ENCODE data around the gene GNB1L. TPM values are rescaled to one million over a fixed set of nuclear protein-coding genes. Genes with fewer than 3 reads are reported as not detected.
"Not testable (repeated sequence)": the region's sequence is repeated elsewhere in the genome, so short reads cannot be mapped to it uniquely, and the experiment has no call there.

GNB1L gene
- total and polyA plus RNA-seq, 8 donors = 2.1 to 4.8 (median 3.6) TPM

DNA sequence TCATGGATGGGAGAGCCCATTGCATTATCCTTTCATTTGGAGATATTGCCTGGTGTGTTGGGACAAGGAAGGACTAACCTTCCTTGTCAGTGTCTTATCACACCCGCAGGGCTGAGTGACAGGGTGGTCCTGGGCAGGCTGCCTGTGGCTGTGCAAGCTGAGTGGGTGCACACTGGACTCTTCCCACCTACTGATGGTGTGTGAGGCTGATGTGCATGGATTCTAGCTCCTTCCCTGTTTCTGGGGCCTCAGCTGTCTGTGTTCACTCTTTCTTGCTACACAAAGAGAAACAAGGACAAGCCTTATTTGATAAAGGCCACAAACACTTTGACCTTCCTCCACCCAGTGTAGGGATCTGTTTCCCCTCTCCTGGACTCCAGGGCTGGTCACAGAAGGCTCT is 72.1 kb downstream of the GNB1L start:
- Histone ChIP-seq H3K9me3 (no peaks in the 10 kb centered on the region), H3K36me3 (no peaks in the 10 kb centered on the region), H3K27me3 (no peaks in the 10 kb centered on the region), H3K4me1 (no peaks in the 10 kb centered on the region), H3K27ac (no peak overlapping the region), H3K4me3 (no peak overlapping the region)
- ATAC-seq = no peak
- 79 to 81% methylated on average over 1 of the region's 1 CpG for WGBS, 2 donors
- TF ChIP-seq, protein P1, sequence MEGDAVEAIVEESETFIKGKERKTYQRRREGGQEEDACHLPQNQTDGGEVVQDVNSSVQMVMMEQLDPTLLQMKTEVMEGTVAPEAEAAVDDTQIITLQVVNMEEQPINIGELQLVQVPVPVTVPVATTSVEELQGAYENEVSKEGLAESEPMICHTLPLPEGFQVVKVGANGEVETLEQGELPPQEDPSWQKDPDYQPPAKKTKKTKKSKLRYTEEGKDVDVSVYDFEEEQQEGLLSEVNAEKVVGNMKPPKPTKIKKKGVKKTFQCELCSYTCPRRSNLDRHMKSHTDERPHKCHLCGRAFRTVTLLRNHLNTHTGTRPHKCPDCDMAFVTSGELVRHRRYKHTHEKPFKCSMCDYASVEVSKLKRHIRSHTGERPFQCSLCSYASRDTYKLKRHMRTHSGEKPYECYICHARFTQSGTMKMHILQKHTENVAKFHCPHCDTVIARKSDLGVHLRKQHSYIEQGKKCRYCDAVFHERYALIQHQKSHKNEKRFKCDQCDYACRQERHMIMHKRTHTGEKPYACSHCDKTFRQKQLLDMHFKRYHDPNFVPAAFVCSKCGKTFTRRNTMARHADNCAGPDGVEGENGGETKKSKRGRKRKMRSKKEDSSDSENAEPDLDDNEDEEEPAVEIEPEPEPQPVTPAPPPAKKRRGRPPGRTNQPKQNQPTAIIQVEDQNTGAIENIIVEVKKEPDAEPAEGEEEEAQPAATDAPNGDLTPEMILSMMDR (IDR thresholded peaks at IDR 0.05) = no peak
- FAIRE-seq = no peak
- intact Hi-C loops (cut with DNase I) = no loop called here
- peak in 1 of 6 donors; percentile 9 for DNase-seq

DNA sequence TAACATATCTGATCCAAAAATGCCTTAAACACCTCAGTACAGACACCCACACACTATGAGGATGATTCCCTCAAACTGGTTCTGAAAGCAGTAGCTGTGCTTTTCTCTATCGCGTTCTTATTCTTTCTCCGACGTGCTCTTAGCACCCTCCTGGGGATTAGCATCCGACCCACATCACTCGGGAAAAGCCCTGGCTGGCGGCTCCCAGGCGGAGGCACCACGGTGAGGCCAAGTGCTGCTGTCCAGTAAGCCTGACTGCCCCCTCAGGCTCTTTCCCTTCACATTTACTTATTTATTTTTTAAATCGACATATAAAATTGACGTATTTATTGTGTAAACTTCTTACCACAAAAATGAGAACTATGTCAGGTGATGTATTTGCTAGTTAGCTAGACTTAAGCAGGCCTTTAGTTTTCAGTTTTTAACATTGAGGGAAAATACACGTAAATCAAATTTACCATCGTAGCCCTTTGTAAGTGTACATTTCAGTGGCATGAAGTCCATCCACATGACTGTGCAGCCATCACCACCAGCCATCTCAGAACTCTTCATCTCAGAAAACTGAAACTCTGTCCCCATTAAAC is 74.9 kb downstream of the GNB1L start:
- WGBS, 2 donors = 54 to 57% methylated on average over 13 of the region's 13 CpGs
- FAIRE-seq = no peak
- H3K4me3 ChIP-seq = no peak overlapping the region
- no peaks in the 10 kb centered on the region for H3K4me1 ChIP-seq
- peak in 1 of 6 donors; percentile 21 for DNase-seq
- H3K36me3 ChIP-seq = no peaks in the 10 kb centered on the region
- no peak overlapping the region for H3K27ac ChIP-seq
- TF ChIP-seq, protein P1 (IDR thresholded peaks at IDR 0.05) = no peak
- H3K9me3 ChIP-seq = no peaks in the 10 kb centered on the region
- H3K27me3 ChIP-seq = no peaks in the 10 kb centered on the region
- ATAC-seq = no peak
- intact Hi-C loops (cut with DNase I) = no loop called here

DNA sequence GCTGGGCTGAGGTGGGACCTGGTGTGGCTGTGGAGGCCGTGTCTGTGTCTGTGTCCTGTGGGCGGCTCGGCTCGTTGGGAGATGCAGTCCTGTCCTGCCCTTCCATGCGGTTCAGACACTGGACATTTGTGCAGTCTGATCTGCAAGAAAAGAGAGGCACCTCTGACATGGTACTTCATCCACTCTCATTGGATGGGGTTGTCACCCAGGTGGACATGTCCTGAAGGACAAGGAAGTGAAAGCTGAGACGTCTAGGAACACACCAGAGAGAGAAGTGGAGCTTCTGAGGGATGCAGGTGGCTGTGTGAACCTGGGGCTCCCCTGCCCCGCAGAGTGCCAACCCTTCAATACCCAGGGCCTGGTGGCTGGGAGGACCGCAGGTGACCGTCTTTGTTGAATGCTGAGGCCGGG is 75.7 kb downstream of the GNB1L start:
- ATAC-seq (no peak), FAIRE-seq (no peak), DNase-seq (peak in 2 of 6 donors; percentile 27 to 33)
- no peak overlapping the region for H3K27ac ChIP-seq
- 74 to 88% methylated on average over 10 of the region's 10 CpGs for WGBS, 2 donors
- no peaks in the 10 kb centered on the region for H3K9me3 ChIP-seq
- intact Hi-C loops (cut with DNase I) = no loop called here
- no peaks in the 10 kb centered on the region for H3K27me3 ChIP-seq
- H3K36me3 ChIP-seq = no peaks in the 10 kb centered on the region
- no peaks in the 10 kb centered on the region for H3K4me1 ChIP-seq
- no peak overlapping the region for H3K4me3 ChIP-seq
- TF ChIP-seq, protein P1 (IDR thresholded peaks at IDR 0.05) = no peak

DNA sequence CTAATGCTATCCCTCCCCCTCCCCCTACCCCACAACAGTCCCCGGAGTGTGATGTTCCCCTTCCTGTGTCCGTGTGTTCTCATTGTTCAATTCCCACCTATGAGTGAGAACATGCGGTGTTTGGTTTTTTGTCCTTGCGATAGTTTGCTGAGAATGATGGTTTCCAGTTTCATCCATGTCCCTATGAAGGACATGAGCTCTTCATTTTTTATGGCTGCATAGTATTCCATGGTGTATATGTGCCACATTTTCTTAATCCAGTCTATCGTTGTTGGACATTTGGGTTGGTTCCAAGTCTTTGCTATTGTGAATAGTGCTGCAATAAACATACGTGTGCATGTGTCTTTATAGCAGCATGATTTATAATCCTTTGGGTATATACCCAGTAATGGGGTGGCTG is 77.5 kb downstream of the GNB1L start:
- ATAC-seq; H3K27ac ChIP-seq; DNase-seq; intact Hi-C loops (cut with DNase I); H3K4me3 ChIP-seq; H3K36me3 ChIP-seq; FAIRE-seq; H3K27me3 ChIP-seq; H3K4me1 ChIP-seq; H3K9me3 ChIP-seq: not testable (repeated sequence)
- 73 to 100% methylated on average over 4 to 6 of the region's 6 CpGs for WGBS, 2 donors

DNA sequence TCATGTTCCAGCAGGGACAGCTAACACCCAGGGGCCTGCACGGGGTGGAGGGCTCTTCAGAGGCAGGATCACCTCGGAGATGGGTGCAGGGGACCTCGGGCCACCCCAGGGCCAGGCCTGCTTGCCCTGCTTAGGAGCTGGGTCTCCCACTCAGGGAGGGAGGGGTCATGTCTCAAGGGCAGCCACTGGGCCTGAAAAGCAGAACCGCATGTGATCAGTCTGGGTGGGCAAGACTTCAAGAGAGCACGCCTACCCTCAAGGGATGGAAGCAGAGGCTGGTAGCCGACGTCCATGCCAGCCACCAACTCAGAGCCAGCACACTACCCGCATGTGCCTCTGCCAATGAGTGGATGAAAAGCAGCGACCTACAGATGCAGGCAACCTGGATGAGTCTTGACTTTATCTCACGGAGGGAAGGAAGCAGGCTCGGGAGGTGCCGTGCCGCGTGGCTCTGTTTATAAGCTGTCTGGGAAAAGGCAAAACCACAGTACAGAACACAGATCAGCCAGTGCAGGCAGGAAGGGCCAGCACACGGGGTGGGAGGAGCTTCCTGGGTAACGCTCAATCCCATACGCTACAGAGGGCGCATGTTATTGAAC is 78.1 kb downstream of the GNB1L start:
- no peaks in the 10 kb centered on the region for H3K9me3 ChIP-seq
- H3K27ac ChIP-seq = no peak overlapping the region
- intact Hi-C loops (cut with DNase I) = no loop called here
- DNase-seq (peak in 3 of 6 donors; percentile 11 to 54 (median 46)), ATAC-seq (peak in 1 of 4 donors; percentile 51), FAIRE-seq (no peak)
- TF ChIP-seq, protein P1 (IDR thresholded peaks at IDR 0.05) = no peak
- peaks cover 0 to 2% (median 0%) of the 10 kb centered on the region in 4 donors for H3K27me3 ChIP-seq
- WGBS, 2 donors = 44 to 57% methylated on average over 18 of the region's 18 CpGs
- no peaks in the 10 kb centered on the region for H3K4me1 ChIP-seq
- no peak overlapping the region for H3K4me3 ChIP-seq
- no peaks in the 10 kb centered on the region for H3K36me3 ChIP-seq

Data from pancreas (tissue), 10 donors.